OCI-LY7 (cell line): ENCODE results near the gene TMEM167A. TPM values are rescaled to one million over a fixed set of nuclear protein-coding genes. Genes with fewer than 3 reads are reported as not detected.

Experiments
- BruUV-seq: library from RNA; stranded (reverse); fragments of 400-500 nt; replicated peaks from 2 replicates; lab custom pipeline; 2021; lab: Mats Ljungman, UMichigan
- CTCF ChIA-PET: fragments of 300-600 bp; sonication (Branson Sonifier 250); formaldehyde crosslinking; loops from one replicate; lab custom pipeline; 2022; ENCODE audit warnings: antibody characterized with exemption; ENCODE audit not compliant: unreplicated experiment; lab: Charles Lee
- POLR2A ChIA-PET: fragments of 300-600 bp; sonication (Branson Sonifier 250); formaldehyde crosslinking; loops from one replicate; lab custom pipeline; 2022; ENCODE audit warnings: antibody characterized with exemption; lab: Charles Lee
- DNase-seq: peaks from one replicate; pipeline ENCODE4 v3.0.0-alpha.2; 2015; ENCODE audit warnings: low spot score
- H2AFZ ChIP-seq: fragments of 200-600 bp; sonication (generic), shearing (Covaris generic); 2 replicates; pipeline ENCODE4 v1.6.1; 2014; ENCODE audit warnings: mild to moderate bottlenecking, antibody characterized with exemption, low read length, moderate library complexity
- H3K27ac ChIP-seq: fragments of 200-600 bp; sonication (generic); 2 replicates; pipeline ENCODE4 v1.5.1; 2014; ENCODE audit warnings: mixed run types, low read depth, mild to moderate bottlenecking, moderate library complexity, low read length, inconsistent platforms; ENCODE audit not compliant: poor library complexity, severe bottlenecking
- H3K36me3 ChIP-seq: fragments of 200-600 bp; sonication (generic); 2 replicates; pipeline ENCODE4 v1.6.1; 2014; ENCODE audit warnings: mild to moderate bottlenecking, antibody characterized with exemption, low read length, moderate library complexity, mixed read lengths; ENCODE audit not compliant: insufficient read depth
- H3K4me1 ChIP-seq: fragments of 200-600 bp; sonication (generic); 2 replicates; pipeline ENCODE4 v1.5.1; 2014; ENCODE audit warnings: mild to moderate bottlenecking, low read length; ENCODE audit not compliant: insufficient read depth, poor library complexity, severe bottlenecking
- H3K4me2 ChIP-seq: fragments of 200-600 bp; sonication (generic); 2 replicates; pipeline ENCODE4 v1.6.1; 2014; ENCODE audit warnings: mild to moderate bottlenecking, low read length
- H3K4me3 ChIP-seq: fragments of 200-600 bp; sonication (generic); 2 replicates; pipeline ENCODE4 v1.5.1; 2014; ENCODE audit warnings: mild to moderate bottlenecking, low read depth, low read length; ENCODE audit not compliant: poor library complexity, severe bottlenecking
- H3K79me2 ChIP-seq: fragments of 200-600 bp; sonication (generic); 2 replicates; pipeline ENCODE4 v1.6.1; 2016; ENCODE audit warnings: low read depth, mild to moderate bottlenecking, low read length, moderate library complexity, mixed read lengths; ENCODE audit not compliant: insufficient read depth
- H3K9me2 ChIP-seq: fragments of 200-600 bp; sonication (generic); 2 replicates; pipeline ENCODE4 v1.6.1; 2016; ENCODE audit warnings: mild to moderate bottlenecking, low read length, mixed read lengths; ENCODE audit not compliant: insufficient read depth
- H3K9me3 ChIP-seq: fragments of 200-600 bp; sonication (generic); 2 replicates; pipeline ENCODE4 v1.6.1; 2014; ENCODE audit warnings: mild to moderate bottlenecking, mixed run types, low read length, mixed read lengths
- H4K20me1 ChIP-seq: fragments of 200-600 bp; sonication (generic); 2 replicates; pipeline ENCODE4 v1.6.1; 2014; ENCODE audit warnings: mild to moderate bottlenecking, antibody characterized with exemption, low read length, moderate library complexity, mixed read lengths; ENCODE audit not compliant: insufficient read depth
- CTCF ChIP-seq: fragments of 200-600 bp; sonication (generic); conservative IDR thresholded peaks from 2 replicates; pipeline ENCODE4 v1.5.1; 2014; ENCODE audit warnings: mild to moderate bottlenecking, antibody characterized with exemption, low read length, moderate library complexity, mixed read lengths
- EZH2phosphoT487 ChIP-seq: fragments of 200-600 bp; sonication (generic); IDR thresholded peaks from 2 replicates; pipeline ENCODE4 v1.6.1; 2018; ENCODE audit warnings: low read depth, borderline replicate concordance, mild to moderate bottlenecking, mixed run types, antibody characterized with exemption, low read length, moderate library complexity, mixed read lengths
- intact Hi-C: fragments of 100-400 bp; cut with micrococcal nuclease; formaldehyde crosslinking; loops from one replicate; pipeline ENCODE4 v1.10.0; 2022; ENCODE audit not compliant: unreplicated experiment
- total RNA-seq, 2 experiments: library from RNA; depleted of rRNA in 1 of 2; stranded (reverse); fragments of >200 nt in 1 of 2; shearing (Covaris generic) in 1 of 2; gene quantifications; 2 replicates each; pipeline ENCODE4 v1.2.3, GENCODE V29; 2014 to 2022

Gene TMEM167A
- total RNA-seq, 2 experiments from 2014 or later = 20.4 to 55.7 TPM

DNA sequence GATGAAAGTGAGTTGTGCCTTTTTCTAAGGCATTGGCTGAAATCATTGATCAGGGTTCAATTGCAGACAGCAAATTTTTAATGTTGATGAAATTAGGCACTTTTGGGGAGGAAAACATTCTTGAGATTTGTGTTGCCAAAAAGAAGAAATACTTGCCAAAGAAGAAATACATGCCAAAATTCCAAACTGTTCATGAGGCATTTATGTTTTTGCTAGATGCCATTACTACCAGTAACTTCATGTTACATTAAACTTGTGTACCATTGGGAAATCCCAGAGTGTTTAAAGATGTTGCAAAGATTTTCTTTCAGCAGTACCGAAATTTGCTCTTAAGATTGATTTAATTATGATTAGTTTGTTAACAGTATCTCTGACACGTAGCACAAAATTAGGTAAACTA is 7.1 kb upstream of the TMEM167A start:
- Histone ChIP-seq H3K79me2 (peaks cover 13% of the 10 kb centered on the region), H3K9me2 (no peaks in the 10 kb centered on the region), H3K27ac (no peak overlapping the region), H3K4me3 (no peak overlapping the region), H3K4me1 (no peaks in the 10 kb centered on the region), H3K9me3 (no peaks in the 10 kb centered on the region), H4K20me1 (peaks cover 4% of the 10 kb centered on the region; the same call in 1 of the 2 replicates), H3K4me2 (no peak overlapping the region), H2AFZ (no peak overlapping the region), H3K36me3 (no peaks in the 10 kb centered on the region)
- BruUV-seq = no TSS peak
- ChIA-PET CTCF (no interaction called here), POLR2A (interaction anchor here (0.5 to 1.2 kb wide), 5 partner anchors 12 to 752 kb away, joined by 3 to 6 read pairs (median 4); no protein-coding TSS in a partner anchor)
- intact Hi-C loops = no loop called here
- no peak for TF ChIP-seq EZH2phosphoT487
- no peak for TF ChIP-seq CTCF
- DNase-seq = no peak

DNA sequence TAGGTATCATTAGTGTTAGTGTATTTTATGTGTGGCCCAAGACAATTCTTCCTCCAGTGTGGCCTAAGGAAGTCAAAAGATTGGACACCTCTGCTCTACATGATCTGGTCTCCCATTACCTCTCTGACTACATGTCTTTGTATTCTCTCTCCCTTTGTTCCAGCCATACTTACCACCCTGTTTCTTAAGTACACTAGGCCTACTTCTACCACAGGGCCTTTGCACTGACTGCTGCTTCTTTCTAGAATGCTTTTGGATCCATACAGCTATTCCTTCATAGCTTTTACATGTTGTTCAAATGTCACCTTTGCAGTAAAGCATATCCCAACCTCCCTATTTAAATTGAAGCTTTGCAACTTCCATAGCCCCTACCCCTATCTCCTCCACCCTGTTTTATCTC is 5.6 kb upstream of the TMEM167A start:
- POLR2A ChIA-PET = no interaction called here
- Histone ChIP-seq H3K4me1 (peaks cover 9% of the 10 kb centered on the region), H3K27ac (no peak overlapping the region), H3K4me3 (no peak overlapping the region), H3K9me2 (no peaks in the 10 kb centered on the region), H2AFZ (no peak overlapping the region), H3K79me2 (peaks cover 29% of the 10 kb centered on the region), H3K4me2 (no peak overlapping the region), H4K20me1 (peaks cover 4% of the 10 kb centered on the region; the same call in 1 of the 2 replicates), H3K36me3 (no peaks in the 10 kb centered on the region), H3K9me3 (no peaks in the 10 kb centered on the region)
- no peak for TF ChIP-seq CTCF
- no peak for TF ChIP-seq EZH2phosphoT487
- CTCF ChIA-PET = no interaction called here
- DNase-seq = no peak
- no TSS peak for BruUV-seq
- intact Hi-C loops = no loop called here

- no peaks in the 10 kb centered on the region for H3K9me3 ChIP-seq
- peak overlapping the region; percentile 80 for H3K4me3 ChIP-seq
- H3K79me2 ChIP-seq = peaks cover 74% of the 10 kb centered on the region
- ChIA-PET POLR2A (interaction anchor here (0.6 to 1.4 kb wide), 11 partner anchors 12 to 218 kb away, joined by 3 to 4 read pairs (median 3); no protein-coding TSS in a partner anchor), CTCF (no interaction called here)
- H3K36me3 ChIP-seq = peaks cover 24% of the 10 kb centered on the region
- peaks cover 14% of the 10 kb centered on the region for H3K4me1 ChIP-seq
- H3K9me2 ChIP-seq = no peaks in the 10 kb centered on the region
- H4K20me1 ChIP-seq = no peaks in the 10 kb centered on the region
- H2AFZ ChIP-seq = peak overlapping the region; percentile 74; the same call in 1 of the 2 replicates
- H3K27ac ChIP-seq = peak overlapping the region; percentile 76
- H3K4me2 ChIP-seq = peak overlapping the region; percentile 81
- peak; percentile 24 for DNase-seq
- TSS peak; percentile 87 for BruUV-seq
- intact Hi-C loops = loop anchor here (5.0 kb wide), 1 partner anchor 1105 kb away; the partner anchor contains the start of gene ATG10
- TF ChIP-seq EZH2phosphoT487 = no peak
- no peak for TF ChIP-seq CTCF
Measured at GRCh38 chr5:83077662-83078261, 568 bp upstream of the TMEM167A start.
